ENCODE results near the gene NSD1.
"Not testable (repeated sequence)": the region's sequence is repeated elsewhere in the genome, so short reads cannot be mapped to it uniquely, and the experiment has no call there.

The NSD1 gene

DNA sequence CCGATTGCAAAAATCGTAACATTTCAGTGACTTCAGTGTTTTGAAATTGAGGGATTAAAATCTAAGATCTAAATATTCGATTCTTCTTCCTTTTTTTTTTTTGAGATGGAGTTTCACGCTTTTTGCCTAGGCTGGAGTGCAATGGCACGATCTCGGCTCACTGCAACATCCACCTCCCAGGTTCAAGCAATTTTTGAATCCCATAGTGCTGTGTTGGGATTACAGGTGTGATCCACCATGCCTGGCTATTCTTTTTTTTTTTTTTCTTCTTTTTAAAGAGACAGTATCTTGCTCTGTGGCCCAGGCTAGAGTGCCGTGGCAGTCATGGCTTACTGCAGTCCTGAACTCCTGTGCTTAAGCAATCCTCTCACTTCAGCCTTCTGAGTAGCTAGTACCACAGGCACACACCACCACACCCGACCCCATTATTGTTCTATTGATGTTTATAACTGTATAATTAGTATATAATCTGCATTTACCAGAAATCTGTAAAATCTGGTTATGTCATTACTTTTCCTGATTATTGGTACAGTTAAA lies 42.7 kb downstream of the NSD1 start:
- DNase-seq (ENCODE audit: low spot score): no peak

DNA sequence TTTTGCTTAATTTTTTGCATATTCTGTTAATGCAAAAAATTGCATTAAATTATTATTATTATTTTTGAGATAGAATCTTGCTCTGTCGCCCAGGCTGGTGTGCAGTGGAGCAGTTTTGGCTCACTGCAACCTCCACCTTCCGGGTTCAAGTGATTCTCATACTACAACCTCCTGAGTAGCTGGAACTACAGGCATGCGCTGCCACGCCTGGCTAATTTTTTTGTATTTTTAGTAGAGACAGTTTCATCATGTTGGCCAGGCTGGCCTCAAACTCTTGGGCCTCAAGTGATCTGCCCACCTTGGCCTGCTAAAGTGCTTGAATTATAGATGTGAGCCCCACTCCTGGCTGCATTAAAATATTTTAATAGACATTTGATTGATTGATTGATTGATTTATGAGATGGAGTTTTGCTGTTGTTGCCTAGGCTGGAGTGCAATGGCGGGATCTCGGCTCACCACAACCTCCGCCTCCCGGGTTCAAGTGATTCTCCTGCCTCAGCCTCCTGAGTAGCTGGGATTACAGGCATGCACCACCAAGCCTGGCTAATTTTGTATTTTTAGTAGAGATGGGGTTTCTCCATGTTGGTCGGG lies 44.4 kb downstream of the NSD1 start:
- in situ Hi-C loops (cut with MboI; ENCODE audit: low pct_unique_long_range_greater_than_20kb, low sequenced_read_pairs, unreplicated experiment); DNase-seq (ENCODE audit: low spot score): not testable (repeated sequence)

More for the DNA sequence above, 42.7 kb downstream of the NSD1 start:
- in situ Hi-C loops (cut with MboI; ENCODE audit: low pct_unique_long_range_greater_than_20kb, low sequenced_read_pairs, unreplicated experiment): no loop called here
- TF ChIP-seq, protein P1, sequence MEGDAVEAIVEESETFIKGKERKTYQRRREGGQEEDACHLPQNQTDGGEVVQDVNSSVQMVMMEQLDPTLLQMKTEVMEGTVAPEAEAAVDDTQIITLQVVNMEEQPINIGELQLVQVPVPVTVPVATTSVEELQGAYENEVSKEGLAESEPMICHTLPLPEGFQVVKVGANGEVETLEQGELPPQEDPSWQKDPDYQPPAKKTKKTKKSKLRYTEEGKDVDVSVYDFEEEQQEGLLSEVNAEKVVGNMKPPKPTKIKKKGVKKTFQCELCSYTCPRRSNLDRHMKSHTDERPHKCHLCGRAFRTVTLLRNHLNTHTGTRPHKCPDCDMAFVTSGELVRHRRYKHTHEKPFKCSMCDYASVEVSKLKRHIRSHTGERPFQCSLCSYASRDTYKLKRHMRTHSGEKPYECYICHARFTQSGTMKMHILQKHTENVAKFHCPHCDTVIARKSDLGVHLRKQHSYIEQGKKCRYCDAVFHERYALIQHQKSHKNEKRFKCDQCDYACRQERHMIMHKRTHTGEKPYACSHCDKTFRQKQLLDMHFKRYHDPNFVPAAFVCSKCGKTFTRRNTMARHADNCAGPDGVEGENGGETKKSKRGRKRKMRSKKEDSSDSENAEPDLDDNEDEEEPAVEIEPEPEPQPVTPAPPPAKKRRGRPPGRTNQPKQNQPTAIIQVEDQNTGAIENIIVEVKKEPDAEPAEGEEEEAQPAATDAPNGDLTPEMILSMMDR (IDR thresholded peaks at IDR 0.05; ENCODE audit: extremely low read depth, insufficient read depth, missing control alignments): no peak

DNA sequence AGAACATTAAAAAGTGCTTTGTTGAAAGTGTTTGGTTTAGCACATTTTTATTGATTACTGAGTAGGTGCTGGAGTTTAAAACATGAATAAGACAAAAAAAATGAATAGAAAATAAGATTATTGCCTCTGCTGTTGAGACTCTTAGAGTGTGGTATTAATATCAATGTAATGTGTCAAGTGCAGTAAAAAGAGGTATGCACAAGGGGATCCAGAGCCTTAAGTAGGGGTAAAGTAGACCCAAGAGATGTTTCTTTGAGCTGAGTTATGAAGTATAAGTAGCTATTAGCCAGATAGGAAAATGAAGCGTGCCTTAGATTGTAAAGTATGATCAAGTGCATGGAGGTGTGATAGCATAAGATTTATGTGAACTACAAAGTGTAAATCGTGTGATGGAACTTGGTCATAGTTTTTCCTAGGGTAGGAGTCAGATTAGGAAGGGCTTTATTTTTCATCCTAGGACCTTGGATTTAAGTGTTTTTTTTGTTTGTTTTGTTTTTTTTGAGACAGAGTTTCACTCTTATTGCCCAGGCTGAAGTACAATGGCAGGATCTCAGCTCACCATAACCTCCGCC lies 45.2 kb downstream of the NSD1 start:
- no peak for DNase-seq (ENCODE audit: low spot score)
- TF ChIP-seq, protein P1 (IDR thresholded peaks at IDR 0.05; ENCODE audit: extremely low read depth, insufficient read depth, missing control alignments): no peak
- in situ Hi-C loops (cut with MboI; ENCODE audit: low pct_unique_long_range_greater_than_20kb, low sequenced_read_pairs, unreplicated experiment): no loop called here

DNA sequence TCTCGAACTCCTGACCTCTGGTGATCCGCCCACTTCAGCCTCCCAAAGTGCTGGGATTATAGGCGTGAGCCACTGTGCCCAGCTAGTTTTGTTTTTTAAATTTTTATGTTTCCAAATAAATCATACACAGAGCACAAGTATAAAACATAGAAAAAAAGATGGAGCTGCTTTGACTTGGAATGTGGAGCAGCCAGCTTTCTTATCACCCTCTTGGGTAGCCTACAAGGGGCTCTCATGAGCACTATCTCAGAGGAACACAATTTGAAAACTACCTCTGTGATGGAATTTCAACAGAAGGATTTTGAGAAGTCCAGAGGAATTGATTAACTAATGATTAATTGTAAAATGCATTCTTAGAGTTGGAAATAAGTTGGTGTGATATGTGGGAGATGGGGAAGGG lies 45.9 kb downstream of the NSD1 start:
- TF ChIP-seq, protein P1 (IDR thresholded peaks at IDR 0.05; ENCODE audit: extremely low read depth, insufficient read depth, missing control alignments): no peak
- DNase-seq (ENCODE audit: low spot score): no peak
- in situ Hi-C loops (cut with MboI; ENCODE audit: low pct_unique_long_range_greater_than_20kb, low sequenced_read_pairs, unreplicated experiment): no loop called here

DNA sequence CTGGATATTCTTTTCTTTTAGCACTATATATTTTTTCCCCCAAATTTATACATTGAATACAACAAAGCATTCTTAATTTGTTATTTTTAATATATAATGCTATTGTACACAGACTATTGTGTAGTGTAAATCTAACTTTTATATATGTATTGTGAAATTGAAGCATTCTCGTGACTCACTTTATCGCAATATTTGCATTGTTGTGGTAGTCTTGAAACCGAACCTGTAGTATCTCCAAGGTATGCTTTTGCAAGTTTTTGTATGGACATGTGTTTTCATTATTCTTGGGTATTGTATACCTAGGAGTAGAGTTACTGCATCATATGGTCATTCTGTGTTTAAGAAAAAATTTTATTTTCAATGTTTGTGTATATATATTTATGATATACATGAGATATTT lies 49.6 kb downstream of the NSD1 start:
- TF ChIP-seq, protein P1 (IDR thresholded peaks at IDR 0.05; ENCODE audit: extremely low read depth, insufficient read depth, missing control alignments): no peak
- in situ Hi-C loops (cut with MboI; ENCODE audit: low pct_unique_long_range_greater_than_20kb, low sequenced_read_pairs, unreplicated experiment): no loop called here
- DNase-seq (ENCODE audit: low spot score): no peak

DNA sequence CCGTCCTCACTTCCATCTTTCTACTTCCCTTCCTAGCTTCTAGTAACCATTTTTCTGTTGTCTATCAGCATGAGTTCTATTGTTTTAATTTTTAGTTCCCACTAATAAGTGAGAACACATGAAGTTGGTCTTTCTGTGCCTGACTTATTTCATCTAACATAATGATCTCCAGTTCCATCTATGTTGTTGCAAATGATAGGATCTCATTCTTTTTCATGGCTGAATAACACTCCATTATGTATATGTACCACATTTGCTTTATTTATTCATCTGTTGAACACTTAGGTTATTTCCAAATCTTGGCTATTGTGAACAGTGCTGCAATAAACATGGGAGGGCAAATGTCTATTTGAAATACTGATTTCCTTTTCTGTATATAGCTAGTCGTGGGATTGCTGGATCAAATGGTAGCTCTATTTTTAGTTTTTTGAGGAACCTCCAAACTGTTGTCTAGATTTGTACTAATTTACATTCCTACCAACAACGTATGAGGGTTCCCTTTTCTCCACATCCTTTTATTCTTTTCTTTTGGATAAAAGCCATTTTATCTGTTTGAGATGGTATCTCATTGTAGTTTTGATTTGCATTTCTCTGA lies 50.3 kb downstream of the NSD1 start:
- no peak for DNase-seq (ENCODE audit: low spot score)
- in situ Hi-C loops (cut with MboI; ENCODE audit: low pct_unique_long_range_greater_than_20kb, low sequenced_read_pairs, unreplicated experiment): no loop called here
- TF ChIP-seq, protein P1 (IDR thresholded peaks at IDR 0.05; ENCODE audit: extremely low read depth, insufficient read depth, missing control alignments): no peak

DNA sequence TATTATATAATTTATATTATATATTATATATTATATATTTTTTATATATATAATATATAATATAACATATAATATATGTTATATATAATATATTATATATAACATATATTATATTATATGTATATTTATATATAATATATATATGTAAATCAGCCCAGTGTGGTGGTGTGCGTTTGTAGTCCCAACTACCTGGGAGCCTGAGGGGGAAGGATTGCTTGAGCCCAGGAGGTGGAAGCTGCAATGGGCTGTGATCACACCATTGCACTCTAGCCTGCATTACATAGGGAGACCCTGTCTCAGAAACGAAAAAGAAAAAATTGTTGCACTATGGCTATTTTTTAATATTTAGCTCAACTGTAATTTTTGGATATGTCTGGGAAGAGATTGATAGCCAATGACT lies 52.4 kb downstream of the NSD1 start:
- TF ChIP-seq, protein P1 (IDR thresholded peaks at IDR 0.05; ENCODE audit: extremely low read depth, insufficient read depth, missing control alignments): no peak
- DNase-seq (ENCODE audit: low spot score): no peak
- in situ Hi-C loops (cut with MboI; ENCODE audit: low pct_unique_long_range_greater_than_20kb, low sequenced_read_pairs, unreplicated experiment): no loop called here

All from GM13977 (cell line).